GM06990 (cell line): ENCODE measurements around the gene ADGRL2.

Experiments
- DNase-seq: peaks from one replicate; pipeline ENCODE4 v3.0.0-alpha.2; 2011; ENCODE audit not compliant: insufficient read length; ENCODE audit errors: extremely low read depth
- H3K27me3 ChIP-seq: replicated peaks from 2 replicates; pipeline ENCODE4 v1.6.0; 2011; ENCODE audit warnings: low read length; ENCODE audit not compliant: control insufficient read depth, insufficient read depth
- H3K36me3 ChIP-seq: 2 replicates; pipeline ENCODE4 v1.5.1; 2011; ENCODE audit warnings: low read length; ENCODE audit not compliant: control insufficient read depth, insufficient read depth
- H3K4me3 ChIP-seq: replicated peaks from 2 replicates; pipeline ENCODE4 v1.5.1; 2011; ENCODE audit warnings: low read depth, mild to moderate bottlenecking, control low read depth, low read length
- TF ChIP-seq, protein P1 (sequence below): IDR thresholded peaks from 2 replicates; pipeline ENCODE4 v1.5.1; 2011; ENCODE audit warnings: low read length, control low read depth, mild to moderate bottlenecking, inconsistent platforms; ENCODE audit not compliant: insufficient read depth, poor library complexity, severe bottlenecking

Gene ADGRL2

DNA sequence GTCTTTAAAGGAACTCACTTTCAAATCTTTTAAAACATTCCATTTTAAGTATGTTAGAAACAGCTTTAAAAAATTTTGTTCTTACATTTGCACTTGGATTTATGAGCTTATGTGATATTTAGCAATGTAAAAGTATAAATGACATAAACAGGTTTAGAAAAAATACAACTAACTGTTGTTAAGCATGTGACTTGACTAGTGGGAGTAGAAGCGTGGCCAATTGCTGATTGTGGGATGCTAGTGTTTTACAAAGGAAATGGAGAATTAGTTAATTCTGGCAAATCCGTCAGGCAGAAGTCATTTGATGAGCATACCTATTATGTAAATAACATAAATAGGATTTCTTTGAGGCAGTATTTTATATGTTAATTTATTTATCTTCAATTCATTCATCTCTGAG is 175.8 kb downstream of the ADGRL2 start:
- TF ChIP-seq, protein P1, sequence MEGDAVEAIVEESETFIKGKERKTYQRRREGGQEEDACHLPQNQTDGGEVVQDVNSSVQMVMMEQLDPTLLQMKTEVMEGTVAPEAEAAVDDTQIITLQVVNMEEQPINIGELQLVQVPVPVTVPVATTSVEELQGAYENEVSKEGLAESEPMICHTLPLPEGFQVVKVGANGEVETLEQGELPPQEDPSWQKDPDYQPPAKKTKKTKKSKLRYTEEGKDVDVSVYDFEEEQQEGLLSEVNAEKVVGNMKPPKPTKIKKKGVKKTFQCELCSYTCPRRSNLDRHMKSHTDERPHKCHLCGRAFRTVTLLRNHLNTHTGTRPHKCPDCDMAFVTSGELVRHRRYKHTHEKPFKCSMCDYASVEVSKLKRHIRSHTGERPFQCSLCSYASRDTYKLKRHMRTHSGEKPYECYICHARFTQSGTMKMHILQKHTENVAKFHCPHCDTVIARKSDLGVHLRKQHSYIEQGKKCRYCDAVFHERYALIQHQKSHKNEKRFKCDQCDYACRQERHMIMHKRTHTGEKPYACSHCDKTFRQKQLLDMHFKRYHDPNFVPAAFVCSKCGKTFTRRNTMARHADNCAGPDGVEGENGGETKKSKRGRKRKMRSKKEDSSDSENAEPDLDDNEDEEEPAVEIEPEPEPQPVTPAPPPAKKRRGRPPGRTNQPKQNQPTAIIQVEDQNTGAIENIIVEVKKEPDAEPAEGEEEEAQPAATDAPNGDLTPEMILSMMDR, result no peak
- H3K27me3 ChIP-seq, result no peaks in the 10 kb centered on the region
- no peaks in the 10 kb centered on the region for H3K36me3 ChIP-seq
- no peak overlapping the region for H3K4me3 ChIP-seq
- no peak for DNase-seq

DNA sequence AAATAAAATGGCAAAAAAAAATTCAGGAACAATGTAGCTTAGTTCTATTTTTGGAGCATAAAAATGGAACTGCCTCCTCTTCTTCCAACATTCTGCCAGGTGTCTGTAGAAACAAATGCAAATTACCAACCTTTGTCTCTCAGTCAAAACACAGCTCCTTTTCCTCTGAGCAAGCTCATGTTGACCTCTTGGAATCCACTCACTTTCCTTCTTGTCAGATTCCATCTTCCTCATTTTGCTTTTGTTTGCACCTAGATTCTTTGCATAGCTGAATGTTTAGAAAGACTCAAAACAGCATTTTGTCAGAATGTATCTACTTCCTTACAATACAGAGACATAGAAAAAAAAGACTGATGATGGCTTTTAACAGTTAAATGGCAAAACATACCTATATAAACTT is 178.2 kb downstream of the ADGRL2 start:
- Histone ChIP-seq H3K4me3 (no peak overlapping the region), H3K36me3 (no peaks in the 10 kb centered on the region), H3K27me3 (no peaks in the 10 kb centered on the region)
- TF ChIP-seq, protein P1, result no peak
- DNase-seq, result no peak

DNA sequence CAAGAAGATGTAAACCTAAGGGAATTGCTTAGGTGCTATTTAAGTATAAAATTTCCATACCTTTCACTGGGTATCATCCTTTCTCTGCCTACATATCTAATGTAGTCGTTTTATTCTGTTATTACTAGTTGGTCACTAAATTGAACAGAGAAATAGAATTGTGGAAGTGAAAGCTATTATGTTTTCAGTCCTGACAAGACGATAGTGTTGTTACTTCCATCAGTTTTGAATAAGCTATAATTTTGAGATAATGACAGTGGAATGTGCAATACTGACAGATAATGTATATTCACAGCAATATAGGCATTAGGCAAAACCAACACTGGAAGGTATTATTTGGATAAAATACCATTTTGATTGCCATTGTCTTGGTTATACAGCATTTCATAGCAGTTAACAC is 181.8 kb downstream of the ADGRL2 start:
- H3K4me3 ChIP-seq, result no peak overlapping the region
- DNase-seq, result no peak
- TF ChIP-seq, protein P1, result no peak
- no peaks in the 10 kb centered on the region for H3K27me3 ChIP-seq
- no peaks in the 10 kb centered on the region for H3K36me3 ChIP-seq

DNA sequence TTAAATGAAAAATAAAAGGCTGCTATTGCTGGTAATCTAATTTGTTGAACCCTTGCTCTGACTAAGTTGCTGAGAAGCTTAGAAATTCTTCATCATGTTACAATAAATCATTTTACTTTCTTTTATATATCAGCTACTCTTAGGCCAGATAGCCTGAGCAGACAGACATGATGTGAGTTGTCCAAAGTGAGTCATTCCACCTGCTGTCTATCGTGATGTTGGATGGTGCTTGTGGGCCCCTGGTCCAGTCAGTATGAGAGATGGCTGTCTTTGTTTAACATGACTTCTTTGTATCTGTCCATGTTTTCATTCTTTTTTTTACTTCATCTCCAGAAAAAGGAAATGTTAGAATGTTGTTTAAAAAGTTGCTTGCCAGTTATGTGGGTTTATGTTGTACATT is 188.8 kb downstream of the ADGRL2 start:
- Histone ChIP-seq H3K27me3 (no peaks in the 10 kb centered on the region), H3K36me3 (no peaks in the 10 kb centered on the region), H3K4me3 (no peak overlapping the region)
- TF ChIP-seq, protein P1, result no peak
- no peak for DNase-seq

DNA sequence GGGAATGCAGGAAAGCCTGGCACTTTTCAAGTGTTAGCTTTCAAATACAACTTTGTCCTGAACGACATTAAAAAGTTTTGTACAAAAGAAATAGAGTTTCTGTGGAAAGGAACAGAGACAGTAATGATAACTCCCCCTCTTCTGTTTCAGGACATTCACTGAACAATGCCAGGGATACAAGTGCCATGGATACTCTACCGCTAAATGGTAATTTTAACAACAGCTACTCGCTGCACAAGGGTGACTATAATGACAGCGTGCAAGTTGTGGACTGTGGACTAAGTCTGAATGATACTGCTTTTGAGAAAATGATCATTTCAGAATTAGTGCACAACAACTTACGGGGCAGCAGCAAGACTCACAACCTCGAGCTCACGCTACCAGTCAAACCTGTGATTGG is 189.5 kb downstream of the ADGRL2 start:
- H3K36me3 ChIP-seq, result no peaks in the 10 kb centered on the region
- TF ChIP-seq, protein P1, result no peak

DNA sequence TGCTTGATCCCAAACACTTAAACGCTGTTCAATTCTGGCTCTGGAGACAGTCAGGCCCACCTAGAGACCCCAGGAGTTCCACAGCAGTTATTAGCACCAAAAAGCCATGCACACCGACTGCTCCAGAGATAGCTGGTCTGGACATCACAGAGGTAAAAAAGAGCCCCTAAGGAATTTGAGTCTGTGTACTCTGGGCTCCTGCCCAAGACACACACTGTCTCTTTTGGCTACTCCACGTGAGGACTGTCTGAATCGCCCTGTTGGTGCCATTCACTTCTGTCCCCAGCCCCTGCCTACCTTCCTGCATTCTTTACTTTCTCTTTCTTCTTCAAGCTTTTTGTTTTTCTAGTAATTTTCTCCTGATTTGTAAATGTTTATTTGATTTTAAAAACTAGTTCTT is 197.4 kb downstream of the ADGRL2 start:
- no peak for DNase-seq
- H3K4me3 ChIP-seq, result no peak overlapping the region
- no peaks in the 10 kb centered on the region for H3K36me3 ChIP-seq
- H3K27me3 ChIP-seq, result no peaks in the 10 kb centered on the region
- TF ChIP-seq, protein P1, result no peak

More for the DNA sequence above, 189.5 kb downstream of the ADGRL2 start:
- no peak for DNase-seq
- Histone ChIP-seq H3K4me3 (no peak overlapping the region), H3K27me3 (no peaks in the 10 kb centered on the region)
